Measurements from ENCODE around the gene SMO.

SMO gene

GRCh38 chr7:129188892-129189660 lies 643 bp downstream of the SMO start:
- Histone ChIP-seq H3K4me3 (ENCODE audit: low read depth, low read length, poor library complexity, severe bottlenecking) (peak overlapping the region; percentile 57), H3K4me1 (ENCODE audit: insufficient read depth, low read length, severe bottlenecking) (peaks cover 23% of the 10 kb centered on the region), H4K20me1 (ENCODE audit: insufficient read depth, low read length) (no peaks in the 10 kb centered on the region), H3K9me3 (ENCODE audit: low read length) (no peaks in the 10 kb centered on the region), H3K27ac (ENCODE audit: low read depth, low read length, poor library complexity, severe bottlenecking) (no peak overlapping the region), H3K9me2 (ENCODE audit: low read depth, low read length) (no peaks in the 10 kb centered on the region), H3K36me3 (ENCODE audit: insufficient read depth, low read length) (no peaks in the 10 kb centered on the region), H3K9ac (ENCODE audit: low read length) (peak overlapping the region; percentile 30; the same call in 1 of the 2 replicates), H3K27me3 (ENCODE audit: insufficient read depth, low read length) (peaks cover 36% of the 10 kb centered on the region), H3F3A (ENCODE audit: insufficient read depth, low read length) (no peaks in the 10 kb centered on the region), H3K79me2 (ENCODE audit: insufficient read depth, low read length) (no peaks in the 10 kb centered on the region), H2AFZ (ENCODE audit: low read length) (no peak overlapping the region), H3K4me2 (ENCODE audit: low read length) (peak overlapping the region; percentile 79)
- TF ChIP-seq CTCF (IDR thresholded peaks at IDR 0.05; ENCODE audit: low read length) (no peak), EZH2 (IDR thresholded peaks at IDR 0.05; ENCODE audit: borderline replicate concordance, low read length) (peak; percentile 84; the same call in 1 of the 2 replicates)

- H3K27ac ChIP-seq (ENCODE audit: low read depth, low read length, poor library complexity, severe bottlenecking), result no peak overlapping the region
- H4K20me1 ChIP-seq (ENCODE audit: insufficient read depth, low read length), result no peaks in the 10 kb centered on the region
- H3F3A ChIP-seq (ENCODE audit: insufficient read depth, low read length), result no peaks in the 10 kb centered on the region
- H3K4me1 ChIP-seq (ENCODE audit: insufficient read depth, low read length, severe bottlenecking), result peaks cover 23% of the 10 kb centered on the region
- peak overlapping the region; percentile 57 for H3K4me3 ChIP-seq (ENCODE audit: low read depth, low read length, poor library complexity, severe bottlenecking)
- TF ChIP-seq EZH2 (IDR thresholded peaks at IDR 0.05; ENCODE audit: borderline replicate concordance, low read length) (no peak), CTCF (IDR thresholded peaks at IDR 0.05; ENCODE audit: low read length) (no peak)
- no peak overlapping the region for H2AFZ ChIP-seq (ENCODE audit: low read length)
- H3K79me2 ChIP-seq (ENCODE audit: insufficient read depth, low read length), result no peaks in the 10 kb centered on the region
- H3K27me3 ChIP-seq (ENCODE audit: insufficient read depth, low read length), result peaks cover 36% of the 10 kb centered on the region
- no peaks in the 10 kb centered on the region for H3K36me3 ChIP-seq (ENCODE audit: insufficient read depth, low read length)
- no peak overlapping the region for H3K9ac ChIP-seq (ENCODE audit: low read length)
- peak overlapping the region; percentile 79 for H3K4me2 ChIP-seq (ENCODE audit: low read length)
- no peaks in the 10 kb centered on the region for H3K9me2 ChIP-seq (ENCODE audit: low read depth, low read length)
- no peaks in the 10 kb centered on the region for H3K9me3 ChIP-seq (ENCODE audit: low read length)
Measured at GRCh38 chr7:129189661-129190310, 1.4 kb downstream of the SMO start.

GRCh38 chr7:129191272-129191671 lies 2.8 kb downstream of the SMO start:
- H4K20me1 ChIP-seq (ENCODE audit: insufficient read depth, low read length), result no peaks in the 10 kb centered on the region
- no peak overlapping the region for H3K4me2 ChIP-seq (ENCODE audit: low read length)
- TF ChIP-seq EZH2 (IDR thresholded peaks at IDR 0.05; ENCODE audit: borderline replicate concordance, low read length), result no peak
- no peak for TF ChIP-seq CTCF (IDR thresholded peaks at IDR 0.05; ENCODE audit: low read length)
- H3K9me2 ChIP-seq (ENCODE audit: low read depth, low read length), result no peaks in the 10 kb centered on the region
- no peaks in the 10 kb centered on the region for H3K36me3 ChIP-seq (ENCODE audit: insufficient read depth, low read length)
- peaks cover 31% of the 10 kb centered on the region for H3K27me3 ChIP-seq (ENCODE audit: insufficient read depth, low read length)
- H2AFZ ChIP-seq (ENCODE audit: low read length), result no peak overlapping the region
- H3K79me2 ChIP-seq (ENCODE audit: insufficient read depth, low read length), result no peaks in the 10 kb centered on the region
- no peaks in the 10 kb centered on the region for H3F3A ChIP-seq (ENCODE audit: insufficient read depth, low read length)
- peaks cover 23% of the 10 kb centered on the region for H3K4me1 ChIP-seq (ENCODE audit: insufficient read depth, low read length, severe bottlenecking)
- no peak overlapping the region for H3K4me3 ChIP-seq (ENCODE audit: low read depth, low read length, poor library complexity, severe bottlenecking)
- H3K27ac ChIP-seq (ENCODE audit: low read depth, low read length, poor library complexity, severe bottlenecking), result no peak overlapping the region
- no peak overlapping the region for H3K9ac ChIP-seq (ENCODE audit: low read length)
- no peaks in the 10 kb centered on the region for H3K9me3 ChIP-seq (ENCODE audit: low read length)

Measured in OCI-LY1 (cell line).